ENCODE measurements around the gene TTYH3.

Gene TTYH3

GRCh38 chr7:2708041-2708440, 76.3 kb downstream of the TTYH3 start:
- Histone ChIP-seq H3K9me3 (ENCODE audit: control insufficient read depth, low read depth, low read length) (no peaks in the 10 kb centered on the region), H3K36me3 (ENCODE audit: control insufficient read depth, low read depth, low read length) (no peaks in the 10 kb centered on the region), H3K4me3 (ENCODE audit: low read length) (no peak overlapping the region), H3K4me1 (ENCODE audit: control insufficient read depth, low read depth, low read length) (no peaks in the 10 kb centered on the region), H3K27ac (ENCODE audit: low read length) (no peak overlapping the region), H3K27me3 (ENCODE audit: control insufficient read depth, insufficient read depth, low read length) (no peaks in the 10 kb centered on the region), H3K9ac (ENCODE audit: low read length) (no peak overlapping the region)

GRCh38 chr7:2708547-2709310, 76.9 kb downstream of the TTYH3 start:
- Histone ChIP-seq H3K27ac (ENCODE audit: low read length) (no peak overlapping the region), H3K4me1 (ENCODE audit: control insufficient read depth, low read depth, low read length) (no peaks in the 10 kb centered on the region), H3K9me3 (ENCODE audit: control insufficient read depth, low read depth, low read length) (no peaks in the 10 kb centered on the region), H3K27me3 (ENCODE audit: control insufficient read depth, insufficient read depth, low read length) (no peaks in the 10 kb centered on the region), H3K4me3 (ENCODE audit: low read length) (no peak overlapping the region), H3K36me3 (ENCODE audit: control insufficient read depth, low read depth, low read length) (no peaks in the 10 kb centered on the region), H3K9ac (ENCODE audit: low read length) (no peak overlapping the region)

GRCh38 chr7:2709553-2710285, 77.9 kb downstream of the TTYH3 start:
- Histone ChIP-seq H3K36me3 (ENCODE audit: control insufficient read depth, low read depth, low read length) (no peaks in the 10 kb centered on the region), H3K4me3 (ENCODE audit: low read length) (no peak overlapping the region), H3K4me1 (ENCODE audit: control insufficient read depth, low read depth, low read length) (no peaks in the 10 kb centered on the region), H3K27me3 (ENCODE audit: control insufficient read depth, insufficient read depth, low read length) (no peaks in the 10 kb centered on the region), H3K9me3 (ENCODE audit: control insufficient read depth, low read depth, low read length) (no peaks in the 10 kb centered on the region), H3K27ac (ENCODE audit: low read length) (no peak overlapping the region), H3K9ac (ENCODE audit: low read length) (no peak overlapping the region)

GRCh38 chr7:2710286-2710655, 78.5 kb downstream of the TTYH3 start:
- Histone ChIP-seq H3K4me3 (ENCODE audit: low read length) (no peak overlapping the region), H3K4me1 (ENCODE audit: control insufficient read depth, low read depth, low read length) (no peaks in the 10 kb centered on the region), H3K27ac (ENCODE audit: low read length) (no peak overlapping the region), H3K9ac (ENCODE audit: low read length) (no peak overlapping the region), H3K9me3 (ENCODE audit: control insufficient read depth, low read depth, low read length) (no peaks in the 10 kb centered on the region), H3K27me3 (ENCODE audit: control insufficient read depth, insufficient read depth, low read length) (no peaks in the 10 kb centered on the region), H3K36me3 (ENCODE audit: control insufficient read depth, low read depth, low read length) (no peaks in the 10 kb centered on the region)

GRCh38 chr7:2710901-2711551, 79.2 kb downstream of the TTYH3 start:
- Histone ChIP-seq H3K27ac (ENCODE audit: low read length) (no peak overlapping the region), H3K9ac (ENCODE audit: low read length) (no peak overlapping the region), H3K9me3 (ENCODE audit: control insufficient read depth, low read depth, low read length) (no peaks in the 10 kb centered on the region), H3K4me1 (ENCODE audit: control insufficient read depth, low read depth, low read length) (no peaks in the 10 kb centered on the region), H3K27me3 (ENCODE audit: control insufficient read depth, insufficient read depth, low read length) (no peaks in the 10 kb centered on the region), H3K4me3 (ENCODE audit: low read length) (no peak overlapping the region), H3K36me3 (ENCODE audit: control insufficient read depth, low read depth, low read length) (peaks cover 4% of the 10 kb centered on the region)

GRCh38 chr7:2711895-2712675, 80.3 kb downstream of the TTYH3 start:
- Histone ChIP-seq H3K27ac (ENCODE audit: low read length) (no peak overlapping the region), H3K4me3 (ENCODE audit: low read length) (no peak overlapping the region), H3K4me1 (ENCODE audit: control insufficient read depth, low read depth, low read length) (no peaks in the 10 kb centered on the region), H3K27me3 (ENCODE audit: control insufficient read depth, insufficient read depth, low read length) (no peaks in the 10 kb centered on the region), H3K9me3 (ENCODE audit: control insufficient read depth, low read depth, low read length) (no peaks in the 10 kb centered on the region), H3K36me3 (ENCODE audit: control insufficient read depth, low read depth, low read length) (peaks cover 9% of the 10 kb centered on the region), H3K9ac (ENCODE audit: low read length) (no peak overlapping the region)

GRCh38 chr7:2713370-2713769, 81.6 kb downstream of the TTYH3 start:
- Histone ChIP-seq H3K9me3 (ENCODE audit: control insufficient read depth, low read depth, low read length) (no peaks in the 10 kb centered on the region), H3K4me1 (ENCODE audit: control insufficient read depth, low read depth, low read length) (no peaks in the 10 kb centered on the region), H3K27me3 (ENCODE audit: control insufficient read depth, insufficient read depth, low read length) (no peaks in the 10 kb centered on the region), H3K9ac (ENCODE audit: low read length) (no peak overlapping the region), H3K36me3 (ENCODE audit: control insufficient read depth, low read depth, low read length) (peaks cover 21% of the 10 kb centered on the region), H3K27ac (ENCODE audit: low read length) (no peak overlapping the region), H3K4me3 (ENCODE audit: low read length) (no peak overlapping the region)

GRCh38 chr7:2713978-2714377, 82.2 kb downstream of the TTYH3 start:
- Histone ChIP-seq H3K9me3 (ENCODE audit: control insufficient read depth, low read depth, low read length) (no peaks in the 10 kb centered on the region), H3K4me3 (ENCODE audit: low read length) (no peak overlapping the region), H3K27ac (ENCODE audit: low read length) (no peak overlapping the region), H3K9ac (ENCODE audit: low read length) (no peak overlapping the region), H3K27me3 (ENCODE audit: control insufficient read depth, insufficient read depth, low read length) (no peaks in the 10 kb centered on the region), H3K4me1 (ENCODE audit: control insufficient read depth, low read depth, low read length) (no peaks in the 10 kb centered on the region), H3K36me3 (ENCODE audit: control insufficient read depth, low read depth, low read length) (peaks cover 23% of the 10 kb centered on the region)
